HG03060 (cell line): ENCODE data around the gene SCN5A.

Experiments used
- ATAC-seq: cut with Tn5 transposase; IDR thresholded peaks from one replicate; pipeline ENCODE4 v1.9.1; 2021; ENCODE audit warnings: low read depth, moderate number of reproducible peaks; ENCODE audit not compliant: unreplicated experiment

SCN5A gene

GRCh38 chr3:38649500-38650247, at the start of gene SCN5A:
SCN5A (minus strand) TSS chr3:38649687; CDS start chr3:38633307, 16,380 bp downstream.
- ATAC-seq: no peak

- ATAC-seq: no peak
Measured at GRCh38 chr3:38698760-38699159, 49.3 kb upstream of the SCN5A start.

- ATAC-seq: no peak
Measured at GRCh38 chr3:38698061-38698460, 48.6 kb upstream of the SCN5A start.

- no peak for ATAC-seq
Measured at GRCh38 chr3:38696034-38696433, 46.5 kb upstream of the SCN5A start.

- ATAC-seq: no peak
Measured at GRCh38 chr3:38690185-38690584, 40.7 kb upstream of the SCN5A start.

- ATAC-seq: no peak
Measured at GRCh38 chr3:38689774-38690173, 40.3 kb upstream of the SCN5A start.

GRCh38 chr3:38689346-38689745, 39.9 kb upstream of the SCN5A start:
- ATAC-seq: no peak

- no peak for ATAC-seq
Measured at GRCh38 chr3:38687321-38687720, 37.8 kb upstream of the SCN5A start.

- ATAC-seq: no peak
Measured at GRCh38 chr3:38684546-38684945, 35.1 kb upstream of the SCN5A start.

- ATAC-seq: no peak
Measured at GRCh38 chr3:38669668-38670067, 20.2 kb upstream of the SCN5A start.

- ATAC-seq: no peak
Measured at GRCh38 chr3:38662544-38662943, 13.1 kb upstream of the SCN5A start.

- ATAC-seq: no peak
Measured at GRCh38 chr3:38658841-38659240, 9.4 kb upstream of the SCN5A start.

- no peak for ATAC-seq
Measured at GRCh38 chr3:38657369-38657768, 7.9 kb upstream of the SCN5A start.

GRCh38 chr3:38655708-38656300, 6.3 kb upstream of the SCN5A start:
- no peak for ATAC-seq

- ATAC-seq: no peak
Measured at GRCh38 chr3:38653685-38654537, 4.4 kb upstream of the SCN5A start.

GRCh38 chr3:38652934-38653333, 3.4 kb upstream of the SCN5A start:
- ATAC-seq: no peak

- no peak for ATAC-seq
Measured at GRCh38 chr3:38651153-38651789, 1.8 kb upstream of the SCN5A start.

GRCh38 chr3:38650248-38650951, 913 bp upstream of the SCN5A start:
- ATAC-seq: no peak

- no peak for ATAC-seq
Measured at GRCh38 chr3:38648659-38649499, 608 bp downstream of the SCN5A start.
